Gastrocnemius medialis (tissue), 4 donors: ENCODE measurements around the gene KRT23.

ENCODE experiments used
- CTCF ChIP-seq, 5 experiments: fragments of 450-650 bp in 3 of 5; fragments of 200-600 bp in 2 of 5; sonication (generic) in 2 of 5; IDR thresholded peaks in 4 of 5; conservative IDR thresholded peaks in 1 of 5; 1 replicate in 4 of 5; 2 replicates in 1 of 5; pipeline ENCODE4 v1.5.1; 2016 to 2019; ENCODE audit warnings: antibody characterized with exemption in 5 of 5, mild to moderate bottlenecking in 3 of 5, moderate library complexity in 3 of 5
- POLR2A ChIP-seq, 2 donors: fragments of 450-650 bp; IDR thresholded peaks; one replicate each; pipeline ENCODE4 v1.6.1; 2017; ENCODE audit warnings: antibody characterized with exemption in 2 of 2, mild to moderate bottlenecking in 2 of 2, moderate library complexity in 2 of 2

DNA sequence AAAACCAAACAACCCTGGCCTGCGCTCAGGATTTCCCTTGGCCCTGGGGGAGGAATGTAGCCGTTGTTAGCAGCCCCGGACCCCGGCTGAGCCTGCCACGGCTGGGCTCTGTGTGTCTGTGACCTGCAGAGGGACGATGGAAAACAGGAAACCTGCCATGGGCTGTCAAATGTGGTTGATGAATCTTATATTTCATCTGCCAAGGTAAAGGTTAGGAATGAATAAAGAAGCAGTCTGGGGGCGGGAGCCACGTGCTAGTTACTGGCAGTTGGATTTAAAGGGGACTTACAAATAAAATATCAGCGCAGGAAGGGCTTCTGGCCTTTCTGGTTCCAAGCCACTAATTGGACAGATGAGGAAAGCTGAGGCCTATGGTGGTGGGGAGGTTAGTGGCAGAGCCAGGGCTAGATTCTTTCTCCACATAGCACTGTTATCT, at the start of gene KRT23:
- TF ChIP-seq CTCF (IDR thresholded peaks at IDR 0.05 in 4 of 5, conservative IDR thresholded peaks at IDR 0.05 in 1 of 5) = no peak
- no peak for TF ChIP-seq POLR2A (IDR thresholded peaks at IDR 0.05)
